HG03066 (cell line): ENCODE data around the gene PRAMEF27.
"Not testable (repeated sequence)": the region's sequence is repeated elsewhere in the genome, so short reads cannot be mapped to it uniquely, and the experiment has no call there.

Experiments
- ATAC-seq: cut with Tn5 transposase; IDR thresholded peaks from one replicate; pipeline ENCODE4 v1.9.1; 2021; ENCODE audit warnings: low read depth; ENCODE audit not compliant: unreplicated experiment

PRAMEF27 gene

DNA sequence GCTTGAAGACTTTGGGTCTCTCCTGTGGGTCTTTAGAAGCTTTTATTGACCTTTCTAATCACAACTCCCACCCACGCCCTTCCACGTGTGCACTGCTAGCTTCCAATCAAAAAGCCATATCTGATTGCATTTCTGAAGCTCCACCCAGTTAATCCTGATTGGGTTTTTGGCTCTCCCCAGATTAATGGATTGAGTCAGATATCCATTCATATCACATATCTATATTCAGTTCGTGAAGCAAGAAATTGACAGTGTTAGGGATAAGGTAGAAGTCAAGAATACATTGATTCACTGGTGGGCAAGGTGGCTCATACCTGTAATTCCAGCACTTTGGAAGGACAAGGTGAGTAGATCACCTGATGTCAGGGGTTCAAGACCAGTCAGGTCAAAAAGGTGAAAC is at the start of gene PRAMEF27:
Gene PRAMEF27, minus strand, starts transcription at position 101 of the 400 bp plus-strand sequence. CDS start 2,916 bp downstream, outside the sequence.
- not testable (repeated sequence) for ATAC-seq

DNA sequence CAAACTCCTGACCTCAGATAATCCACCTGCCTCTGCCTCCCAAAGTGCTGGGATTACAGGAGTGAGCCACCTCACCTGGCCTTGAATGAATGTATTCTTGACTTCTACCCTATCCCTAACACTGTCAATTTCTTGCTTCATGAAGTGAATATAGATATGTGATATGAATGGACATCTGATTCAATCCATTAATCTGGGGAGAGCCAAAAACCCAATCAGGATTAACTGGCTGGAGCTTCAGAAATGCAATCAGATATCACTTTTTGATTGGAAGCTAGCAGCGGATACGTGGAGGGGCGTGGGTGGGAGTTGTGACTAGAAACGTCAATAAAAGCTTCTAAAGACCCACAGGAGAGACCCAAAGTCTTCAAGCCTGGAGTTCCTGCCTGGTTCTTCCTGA is 14.1 kb upstream of the PRAMEF27 start, which contains the start of gene PRAMEF25:
Gene PRAMEF25, plus strand, starts transcription at position 301 of the 400 bp plus-strand sequence. CDS start 2,920 bp downstream, outside the sequence.
- ATAC-seq = not testable (repeated sequence)

DNA sequence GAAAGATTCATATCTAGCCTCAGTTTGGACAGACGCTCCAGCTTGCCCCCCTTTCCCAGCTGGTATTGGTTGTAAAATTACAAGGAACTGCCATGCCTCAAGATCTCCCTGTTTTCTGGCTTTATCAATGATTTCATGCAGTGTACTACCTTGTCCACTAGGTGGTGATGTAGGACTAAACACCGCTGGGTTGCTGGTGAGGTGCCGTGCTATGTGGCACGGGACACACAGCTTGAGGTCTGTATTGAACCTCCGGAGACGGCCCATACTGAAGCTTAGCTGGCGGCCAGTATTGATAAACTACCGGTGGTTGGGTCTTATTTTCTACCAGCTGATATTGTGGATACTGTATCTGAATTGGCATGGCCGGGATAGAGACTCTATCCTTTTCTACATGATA is 36.5 kb downstream of the PRAMEF27 start:
- not testable (repeated sequence) for ATAC-seq

DNA sequence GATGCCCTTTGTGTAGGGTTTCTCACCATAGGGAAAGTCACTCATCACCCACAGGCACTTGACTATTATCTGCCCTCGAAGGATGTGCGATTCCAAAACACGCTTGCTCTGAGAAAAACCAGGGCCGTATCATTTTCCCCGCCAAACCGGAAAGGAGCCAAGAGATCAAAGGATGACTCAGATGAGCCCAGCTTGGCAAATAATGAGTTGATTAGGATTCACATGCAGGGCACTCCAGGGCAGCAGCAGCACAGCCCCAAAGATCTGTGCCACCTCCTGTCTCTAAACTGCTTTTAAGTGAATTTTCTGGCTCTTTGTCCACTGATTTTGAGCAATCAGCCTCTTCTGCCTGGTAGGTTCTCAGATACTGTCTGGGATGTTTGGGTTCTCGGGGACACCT is 44.4 kb downstream of the PRAMEF27 start:
- not testable (repeated sequence) for ATAC-seq

DNA sequence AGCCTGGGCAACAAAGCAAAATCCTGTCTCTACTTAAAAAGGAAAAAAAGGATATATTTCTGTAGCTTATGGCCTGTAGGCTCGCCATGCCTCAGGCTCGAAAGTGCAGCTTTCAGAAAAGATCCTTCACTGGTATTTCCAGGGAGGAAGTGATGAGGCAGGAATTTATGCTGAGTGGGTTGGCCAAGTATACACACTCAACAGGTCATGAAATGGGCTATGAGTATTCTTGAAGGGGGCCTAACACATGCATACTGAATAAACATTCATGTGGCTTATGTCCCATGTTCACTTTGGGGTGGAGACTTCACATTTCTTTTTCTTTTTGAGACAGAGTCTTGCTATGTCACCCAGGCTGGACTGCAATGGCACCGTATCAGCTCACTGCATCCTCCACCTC is 47.0 kb downstream of the PRAMEF27 start:
- not testable (repeated sequence) for ATAC-seq

DNA sequence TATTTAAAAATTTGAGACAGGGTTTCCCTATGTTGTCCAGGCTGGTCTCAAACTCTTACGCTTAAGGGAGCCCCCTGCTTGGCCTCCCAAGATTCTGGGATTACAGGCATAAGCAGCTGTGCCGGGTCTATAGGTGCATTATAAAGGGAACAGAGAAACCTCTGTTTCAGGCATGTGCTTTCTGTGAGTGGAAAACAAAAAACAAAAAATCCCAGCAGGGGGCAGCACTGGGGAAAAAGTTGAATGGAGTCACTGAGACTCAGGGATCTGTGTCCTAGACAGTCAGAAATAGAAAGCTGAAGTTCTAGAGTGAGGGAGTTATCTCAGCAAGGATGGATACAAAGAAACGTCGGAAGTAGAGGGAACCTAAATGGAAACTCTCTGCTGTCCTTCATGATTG is 50.6 kb downstream of the PRAMEF27 start:
- ATAC-seq = not testable (repeated sequence)
